ENCODE data around the gene PDCD7. TPM values are rescaled to one million over a fixed set of nuclear protein-coding genes. Genes with fewer than 3 reads are reported as not detected.

PDCD7 gene
- total and polyA plus RNA-seq, 5 experiments from 2014 or later = 13.1 to 44.1 (median 19.4) TPM

Other genes with a start within 250 kb of the PDCD7 start
- gene ANKDD1A, start 221.9 kb downstream of the PDCD7 start, total RNA-seq = 1 to 10 TPM; 5.4 to 6.0 TPM
- gene ANKDD1A, start 221.9 kb downstream of the PDCD7 start, polyA plus RNA-seq = 1 to 10 TPM in 2 of 3 donors, under 1 TPM in 1; 0.06 to 2.2 (median 1.3) TPM
- gene SPG21, start 143.9 kb downstream of the PDCD7 start, total RNA-seq = 10 to 100 TPM; 55.2 to 58.2 TPM
- 100 to 1,000 TPM; 117 to 129 (median 124) TPM for gene SPG21, start 143.9 kb downstream of the PDCD7 start, polyA plus RNA-seq
- gene MTFMT, start 104.2 kb downstream of the PDCD7 start, total RNA-seq = 10 to 100 TPM; 19.4 to 21.2 TPM
- 10 to 100 TPM; 19.6 to 30.2 (median 23.0) TPM for gene MTFMT, start 104.2 kb downstream of the PDCD7 start, polyA plus RNA-seq
- not detected for gene SLC51B, start 88.4 kb downstream of the PDCD7 start, total RNA-seq
- not detected for gene SLC51B, start 88.4 kb downstream of the PDCD7 start, polyA plus RNA-seq
- not detected for gene RASL12, start 65.8 kb downstream of the PDCD7 start, total RNA-seq
- not detected for gene RASL12, start 65.8 kb downstream of the PDCD7 start, polyA plus RNA-seq
- gene KBTBD13, start 57.1 kb downstream of the PDCD7 start, total RNA-seq = not detected
- gene KBTBD13, start 57.1 kb downstream of the PDCD7 start, polyA plus RNA-seq = not detected
- gene UBAP1L, start 18.6 kb downstream of the PDCD7 start, total RNA-seq = 10 to 100 TPM; 14.2 to 16.6 TPM
- gene UBAP1L, start 18.6 kb downstream of the PDCD7 start, polyA plus RNA-seq = under 1 TPM in 1 of 3 donors, not detected in 2; 0.20 TPM
- 10 to 100 TPM; 59.6 to 60.2 TPM for gene CLPX, start 51.5 kb upstream of the PDCD7 start, total RNA-seq
- 10 to 100 TPM; 30.0 to 33.8 (median 31.3) TPM for gene CLPX, start 51.5 kb upstream of the PDCD7 start, polyA plus RNA-seq
- gene CILP, start 77.7 kb upstream of the PDCD7 start, total RNA-seq = under 1 TPM; 0.44 TPM
- gene CILP, start 77.7 kb upstream of the PDCD7 start, polyA plus RNA-seq = under 1 TPM in 1 of 3 donors, not detected in 2; 0.10 TPM
- gene PARP16, start 153.1 kb upstream of the PDCD7 start, total RNA-seq = 10 to 100 TPM; 22.9 to 23.7 TPM
- 10 to 100 TPM; 27.6 to 39.3 (median 30.0) TPM for gene PARP16, start 153.1 kb upstream of the PDCD7 start, polyA plus RNA-seq
- not detected for gene RNU5A-1, start 162.2 kb upstream of the PDCD7 start, total RNA-seq
- not detected for gene RNU5A-1, start 162.2 kb upstream of the PDCD7 start, polyA plus RNA-seq
- gene RNU5B-1, start 170.9 kb upstream of the PDCD7 start, total RNA-seq = 10 to 100 TPM; 20.8 to 33.0 TPM
- not detected for gene RNU5B-1, start 170.9 kb upstream of the PDCD7 start, polyA plus RNA-seq
- gene IGDCC3, start 244.2 kb upstream of the PDCD7 start, total RNA-seq = not detected
- not detected for gene IGDCC3, start 244.2 kb upstream of the PDCD7 start, polyA plus RNA-seq